A549 (cell line): ENCODE measurements around the gene ABLIM1. TPM values are rescaled to one million over a fixed set of nuclear protein-coding genes. Genes with fewer than 3 reads are reported as not detected.

Source experiments
- ATAC-seq, 2 experiments: fragments of 200-7000 bp in 1 of 2; fragments of >200 bp in 1 of 2; cut with Nextera tagmentation in 1 of 2; cut with Tn5 transposase in 1 of 2; 3 replicates each; pipeline versions ENCODE4 v1.8.0 to v1.9.1; 2018 to 2020; ENCODE audit warnings: mild to moderate bottlenecking in 1 of 2, moderate library complexity in 1 of 2
- CTCF ChIA-PET: fragments of 300-600 bp; sonication (Branson Sonifier 250); formaldehyde crosslinking; extraction: SDS; loops from one replicate; lab custom pipeline; 2021; ENCODE audit warnings: antibody characterized with exemption, inconsistent platforms; lab: Yijun Ruan, JAX
- POLR2A ChIA-PET: fragments of 350-600 bp; formaldehyde crosslinking; extraction: SDS; loops from one replicate; lab custom pipeline; 2021; ENCODE audit warnings: antibody characterized with exemption, inconsistent platforms; lab: Yijun Ruan, JAX
- DNase-seq, 2 experiments: peaks; one replicate each; pipeline versions ENCODE4 v3.0.0 to v3.0.0-alpha.2; 2011 to 2016; ENCODE audit warnings: low read depth in 1 of 2, low spot score in 1 of 2
- FAIRE-seq: peaks from 2 replicates; lab custom pipeline; 2011; peaks lifted over from hg19 to GRCh38; lab: Jason Lieb, UNC
- H3K27ac ChIP-seq, 2 experiments: fragments of >200 bp; sonication (Bioruptor Twin); formaldehyde crosslinking; 3 replicates each; pipeline ENCODE4 v1.5.1; 2016 to 2017
- H3K4me1 ChIP-seq: fragments of >200 bp; sonication (Bioruptor Twin); formaldehyde crosslinking; 3 replicates; pipeline ENCODE4 v1.6.1; 2016
- H3K4me2 ChIP-seq: fragments of >200 bp; sonication (Bioruptor Twin); formaldehyde crosslinking; 3 replicates; pipeline ENCODE4 v1.6.1; 2016
- H3K4me3 ChIP-seq: fragments of >200 bp; sonication (Bioruptor Twin); formaldehyde crosslinking; 3 replicates; pipeline ENCODE4 v1.5.1; 2016
- H3K9me3 ChIP-seq: fragments of >200 bp; sonication (Bioruptor Twin); formaldehyde crosslinking; 3 replicates; pipeline ENCODE4 v1.6.1; 2016
- BHLHE40 ChIP-seq: IDR thresholded peaks from 2 replicates; pipeline ENCODE4 v1.6.1; 2012; ENCODE audit warnings: low read depth, low read length, inconsistent platforms
- CBX2 ChIP-seq: fragments of 200-600 bp; sonication (generic); IDR thresholded peaks from 2 replicates; pipeline ENCODE4 v1.6.1; 2016; ENCODE audit warnings: low read depth, mild to moderate bottlenecking, borderline replicate concordance
- CEBPB ChIP-seq, 2 experiments: fragments of >200 bp in 1 of 2; sonication (Bioruptor Twin) in 1 of 2; formaldehyde crosslinking in 1 of 2; IDR thresholded peaks; 2 replicates each; pipeline ENCODE4 v1.6.1; 2012 to 2016
- FOSL2 ChIP-seq, 2 experiments: fragments of 450-650 bp in 1 of 2; fragments of >200 bp in 1 of 2; sonication (Bioruptor Twin) in 1 of 2; formaldehyde crosslinking; IDR thresholded peaks; 2 replicates each; pipeline versions ENCODE4 v1.5.0 to v1.6.1; 2016 to 2020; ENCODE audit warnings: mild to moderate bottlenecking in 1 of 2, moderate library complexity in 1 of 2
- JUN ChIP-seq, 2 experiments: fragments of >200 bp; sonication (Bioruptor Twin); formaldehyde crosslinking; IDR thresholded peaks; 2 replicates in 1 of 2; 3 replicates in 1 of 2; pipeline ENCODE4 v1.6.1; 2016 to 2017
- KDM1A ChIP-seq: fragments of 200-600 bp; sonication (generic); IDR thresholded peaks from 2 replicates; pipeline ENCODE4 v1.6.1; 2016; ENCODE audit warnings: low read depth, mild to moderate bottlenecking
- NFE2L2 ChIP-seq: fragments of 150-350 bp; conservative IDR thresholded peaks from 2 replicates; pipeline ENCODE4 v1.6.1; 2014; ENCODE audit warnings: low read length
- POLR2AphosphoS2 ChIP-seq: conservative IDR thresholded peaks from 2 replicates; pipeline ENCODE4 v1.6.1; 2012; ENCODE audit warnings: low read length, improper control_type of control experiment, inconsistent platforms
- RAD21 ChIP-seq, 2 experiments: fragments of >200 bp in 1 of 2; sonication (Bioruptor Twin) in 1 of 2; formaldehyde crosslinking in 1 of 2; IDR thresholded peaks in 1 of 2; conservative IDR thresholded peaks in 1 of 2; 2 replicates in 1 of 2; 3 replicates in 1 of 2; pipeline ENCODE4 v1.6.1; 2012 to 2018; ENCODE audit warnings: inconsistent platforms in 1 of 2
- RARB ChIP-seq: fragments of 250-450 bp; sonication (Bioruptor Pico); IDR thresholded peaks from 2 replicates; pipeline ENCODE4 v1.8.0; 2021; ENCODE audit warnings: mild to moderate bottlenecking, moderate library complexity
- RNF2 ChIP-seq: fragments of 200-600 bp; sonication (generic); IDR thresholded peaks from 2 replicates; pipeline ENCODE4 v1.6.1; 2016; ENCODE audit warnings: low read depth, mild to moderate bottlenecking, antibody characterized with exemption, moderate library complexity, borderline replicate concordance
- TFCP2L1 ChIP-seq: fragments of 250-450 bp; sonication (Bioruptor Pico); IDR thresholded peaks from 2 replicates; pipeline ENCODE4 v1.5.0; 2021; ENCODE audit warnings: mild to moderate bottlenecking
- TP53 ChIP-seq: fragments of 250-450 bp; sonication (Bioruptor Pico); IDR thresholded peaks from 2 replicates; pipeline ENCODE4 v1.5.0; 2021; ENCODE audit warnings: mild to moderate bottlenecking, moderate library complexity
- ZFP36 ChIP-seq: fragments of 450-650 bp; IDR thresholded peaks from 2 replicates; pipeline ENCODE4 v1.6.1; 2014; ENCODE audit warnings: borderline replicate concordance; ENCODE audit not compliant: partially characterized antibody
- WGBS: methylation state at CpG from one replicate; pipeline ENCODE4 v1.1.6; 2017; ENCODE audit errors: missing lambda C conversion rate; 5-methylcytosine and 5-hydroxymethylcytosine counted together
- polyA plus RNA-seq, 4 experiments: library from polyadenylated mRNA; depleted of rRNA in 3 of 4; stranded (reverse); fragments of >200 nt; fragmentation: RNase III in 1 of 4; extraction: RNeasy Plus Mini Kit Qiagen cat#74134 plus additional on column Dnase treatment in 1 of 4; gene quantifications; 2 replicates in 3 of 4; 3 replicates in 1 of 4; pipeline ENCODE4 v1.2.3, GENCODE V29; 2011 to 2017
- TF ChIP-seq, protein P1 (sequence below): fragments of 200-600 bp; sonication (generic); IDR thresholded peaks from 2 replicates; pipeline ENCODE4 v1.6.1; 2016; ENCODE audit warnings: antibody characterized with exemption, mild to moderate bottlenecking, moderate library complexity
- TF ChIP-seq, protein P2 (sequence below): IDR thresholded peaks from 2 replicates; pipeline ENCODE4 v1.6.1; 2012; ENCODE audit warnings: low read depth, borderline replicate concordance
- TF ChIP-seq, protein P3 (sequence below): fragments of 250-450 bp; sonication (Bioruptor Pico); IDR thresholded peaks from 2 replicates; pipeline ENCODE4 v1.5.0; 2020; ENCODE audit warnings: low read depth, mild to moderate bottlenecking, moderate library complexity
- TF ChIP-seq, protein P4 (sequence below): fragments of 150-350 bp; IDR thresholded peaks from 2 replicates; pipeline ENCODE4 v1.6.1; 2014; ENCODE audit warnings: low read depth, mild to moderate bottlenecking, low read length
- TF ChIP-seq, protein P5 (sequence below): fragments of 450-650 bp; IDR thresholded peaks from 2 replicates; pipeline ENCODE4 v1.6.1; 2014; ENCODE audit warnings: antibody characterized with exemption

The ABLIM1 gene
- polyA plus RNA-seq, 2 of the 4 experiments (the other 2 are of a cell fraction): 21.4 to 70.2 TPM

DNA sequence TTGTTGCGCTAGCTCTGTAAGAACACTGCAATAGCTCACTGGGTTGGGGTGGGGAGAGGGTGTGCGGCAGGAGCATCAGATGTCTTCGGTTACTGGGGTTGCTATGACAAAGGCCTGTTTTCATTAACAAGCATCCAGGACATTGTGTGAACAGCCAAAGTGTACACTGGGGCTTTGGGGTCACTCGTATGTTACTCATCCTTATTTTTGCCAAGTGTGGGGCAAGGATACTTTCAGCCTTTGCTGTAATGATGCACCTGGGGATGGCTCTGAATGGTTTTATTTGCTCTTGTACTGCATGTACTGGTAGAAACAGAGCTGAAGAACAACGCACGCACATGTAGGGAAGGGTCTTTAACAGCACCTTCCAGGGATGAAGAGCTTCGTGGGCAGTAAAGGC lies 180.8 kb downstream of the ABLIM1 start (continued):
- TF ChIP-seq, protein P1, sequence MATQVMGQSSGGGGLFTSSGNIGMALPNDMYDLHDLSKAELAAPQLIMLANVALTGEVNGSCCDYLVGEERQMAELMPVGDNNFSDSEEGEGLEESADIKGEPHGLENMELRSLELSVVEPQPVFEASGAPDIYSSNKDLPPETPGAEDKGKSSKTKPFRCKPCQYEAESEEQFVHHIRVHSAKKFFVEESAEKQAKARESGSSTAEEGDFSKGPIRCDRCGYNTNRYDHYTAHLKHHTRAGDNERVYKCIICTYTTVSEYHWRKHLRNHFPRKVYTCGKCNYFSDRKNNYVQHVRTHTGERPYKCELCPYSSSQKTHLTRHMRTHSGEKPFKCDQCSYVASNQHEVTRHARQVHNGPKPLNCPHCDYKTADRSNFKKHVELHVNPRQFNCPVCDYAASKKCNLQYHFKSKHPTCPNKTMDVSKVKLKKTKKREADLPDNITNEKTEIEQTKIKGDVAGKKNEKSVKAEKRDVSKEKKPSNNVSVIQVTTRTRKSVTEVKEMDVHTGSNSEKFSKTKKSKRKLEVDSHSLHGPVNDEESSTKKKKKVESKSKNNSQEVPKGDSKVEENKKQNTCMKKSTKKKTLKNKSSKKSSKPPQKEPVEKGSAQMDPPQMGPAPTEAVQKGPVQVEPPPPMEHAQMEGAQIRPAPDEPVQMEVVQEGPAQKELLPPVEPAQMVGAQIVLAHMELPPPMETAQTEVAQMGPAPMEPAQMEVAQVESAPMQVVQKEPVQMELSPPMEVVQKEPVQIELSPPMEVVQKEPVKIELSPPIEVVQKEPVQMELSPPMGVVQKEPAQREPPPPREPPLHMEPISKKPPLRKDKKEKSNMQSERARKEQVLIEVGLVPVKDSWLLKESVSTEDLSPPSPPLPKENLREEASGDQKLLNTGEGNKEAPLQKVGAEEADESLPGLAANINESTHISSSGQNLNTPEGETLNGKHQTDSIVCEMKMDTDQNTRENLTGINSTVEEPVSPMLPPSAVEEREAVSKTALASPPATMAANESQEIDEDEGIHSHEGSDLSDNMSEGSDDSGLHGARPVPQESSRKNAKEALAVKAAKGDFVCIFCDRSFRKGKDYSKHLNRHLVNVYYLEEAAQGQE: no peak
- TF ChIP-seq KDM1A (no peak), ZFP36 (no peak), FOSL2 (IDR thresholded peaks at IDR 0.05) (no peak), FOSL2 (CRISPR knock-in tag; IDR thresholded peaks at IDR 0.05) (no peak), CBX2 (no peak)
- TF ChIP-seq, protein P2, sequence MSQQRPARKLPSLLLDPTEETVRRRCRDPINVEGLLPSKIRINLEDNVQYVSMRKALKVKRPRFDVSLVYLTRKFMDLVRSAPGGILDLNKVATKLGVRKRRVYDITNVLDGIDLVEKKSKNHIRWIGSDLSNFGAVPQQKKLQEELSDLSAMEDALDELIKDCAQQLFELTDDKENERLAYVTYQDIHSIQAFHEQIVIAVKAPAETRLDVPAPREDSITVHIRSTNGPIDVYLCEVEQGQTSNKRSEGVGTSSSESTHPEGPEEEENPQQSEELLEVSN: no peak

DNA sequence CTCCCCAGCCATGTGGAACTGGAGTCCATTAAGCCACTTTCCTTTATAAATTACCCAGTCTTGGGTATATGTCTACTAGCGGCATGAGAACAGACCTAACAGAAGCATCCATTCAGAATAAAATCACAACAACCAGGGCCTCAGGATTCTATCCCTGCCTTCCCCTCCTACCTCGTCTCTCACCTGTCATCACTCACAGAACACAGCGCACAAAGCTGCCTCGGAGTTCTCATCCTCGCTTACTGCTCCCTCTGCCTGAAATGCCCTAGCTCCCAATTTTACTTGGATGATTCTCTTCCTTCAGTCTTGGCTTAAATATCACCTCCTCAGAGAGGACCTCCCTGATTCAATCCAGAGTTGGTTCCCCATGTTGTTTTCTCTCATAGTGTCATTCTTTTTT lies 183.1 kb downstream of the ABLIM1 start:
- Histone ChIP-seq H3K27ac (no peak overlapping the region), H3K4me2 (no peak overlapping the region), H3K4me3 (no peak overlapping the region), H3K9me3 (no peaks in the 10 kb centered on the region), H3K4me1 (no peaks in the 10 kb centered on the region)
- WGBS: 90% methylated on average over 5 of the region's 5 CpGs
- no peak for FAIRE-seq
- DNase-seq: no peak
- TF ChIP-seq KDM1A (no peak), TP53 (CRISPR knock-in tag) (no peak)
- ATAC-seq: no peak
- ChIA-PET POLR2A (no interaction called here), CTCF (interaction anchor here (0.7 to 1.6 kb wide), 6 partner anchors 13 to 311 kb away, joined by 3 to 5 read pairs (median 3); no protein-coding TSS in a partner anchor)

DNA sequence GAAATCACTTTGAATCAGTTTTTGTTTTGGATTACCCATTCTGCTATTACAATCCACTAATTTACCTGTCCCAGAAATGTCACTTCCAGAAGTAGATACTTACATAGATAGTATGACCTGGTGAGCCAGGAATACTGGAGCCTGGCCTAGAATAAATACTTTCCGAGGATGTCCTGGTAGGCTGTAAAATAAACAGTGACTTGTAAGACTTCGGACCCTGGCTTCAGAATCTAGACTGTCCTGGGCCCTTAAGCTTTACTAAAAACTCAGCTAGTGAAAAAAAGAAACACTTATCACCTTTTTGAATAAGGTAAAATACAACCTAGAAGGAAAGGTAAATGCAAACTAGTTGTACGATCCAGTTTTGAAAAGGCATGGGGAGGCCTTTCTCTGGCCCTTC lies 184.3 kb downstream of the ABLIM1 start:
- no peaks in the 10 kb centered on the region for H3K9me3 ChIP-seq
- H3K4me2 ChIP-seq: no peak overlapping the region
- ATAC-seq (no peak), DNase-seq (no peak), FAIRE-seq (no peak)
- H3K4me1 ChIP-seq: no peaks in the 10 kb centered on the region
- WGBS: 70% methylated on average over 3 of the region's 3 CpGs
- H3K27ac ChIP-seq: no peak overlapping the region
- no peak overlapping the region for H3K4me3 ChIP-seq
- CTCF ChIA-PET: interaction anchor here (0.6 to 6.2 kb wide), 6 partner anchors 9 to 239 kb away, joined by 3 to 122 read pairs (median 4); no protein-coding TSS in a partner anchor
- TF ChIP-seq RAD21 (conservative IDR thresholded peaks at IDR 0.05 in 1 of 2, IDR thresholded peaks at IDR 0.05 in 1 of 2): no peak
- no peak for TF ChIP-seq NFE2L2
- TF ChIP-seq, protein P3, sequence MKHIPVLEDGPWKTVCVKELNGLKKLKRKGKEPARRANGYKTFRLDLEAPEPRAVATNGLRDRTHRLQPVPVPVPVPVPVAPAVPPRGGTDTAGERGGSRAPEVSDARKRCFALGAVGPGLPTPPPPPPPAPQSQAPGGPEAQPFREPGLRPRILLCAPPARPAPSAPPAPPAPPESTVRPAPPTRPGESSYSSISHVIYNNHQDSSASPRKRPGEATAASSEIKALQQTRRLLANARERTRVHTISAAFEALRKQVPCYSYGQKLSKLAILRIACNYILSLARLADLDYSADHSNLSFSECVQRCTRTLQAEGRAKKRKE (CRISPR knock-in tag): no peak
- TF ChIP-seq, protein P4, sequence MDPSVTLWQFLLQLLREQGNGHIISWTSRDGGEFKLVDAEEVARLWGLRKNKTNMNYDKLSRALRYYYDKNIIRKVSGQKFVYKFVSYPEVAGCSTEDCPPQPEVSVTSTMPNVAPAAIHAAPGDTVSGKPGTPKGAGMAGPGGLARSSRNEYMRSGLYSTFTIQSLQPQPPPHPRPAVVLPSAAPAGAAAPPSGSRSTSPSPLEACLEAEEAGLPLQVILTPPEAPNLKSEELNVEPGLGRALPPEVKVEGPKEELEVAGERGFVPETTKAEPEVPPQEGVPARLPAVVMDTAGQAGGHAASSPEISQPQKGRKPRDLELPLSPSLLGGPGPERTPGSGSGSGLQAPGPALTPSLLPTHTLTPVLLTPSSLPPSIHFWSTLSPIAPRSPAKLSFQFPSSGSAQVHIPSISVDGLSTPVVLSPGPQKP: no peak
- TF ChIP-seq, protein P5, sequence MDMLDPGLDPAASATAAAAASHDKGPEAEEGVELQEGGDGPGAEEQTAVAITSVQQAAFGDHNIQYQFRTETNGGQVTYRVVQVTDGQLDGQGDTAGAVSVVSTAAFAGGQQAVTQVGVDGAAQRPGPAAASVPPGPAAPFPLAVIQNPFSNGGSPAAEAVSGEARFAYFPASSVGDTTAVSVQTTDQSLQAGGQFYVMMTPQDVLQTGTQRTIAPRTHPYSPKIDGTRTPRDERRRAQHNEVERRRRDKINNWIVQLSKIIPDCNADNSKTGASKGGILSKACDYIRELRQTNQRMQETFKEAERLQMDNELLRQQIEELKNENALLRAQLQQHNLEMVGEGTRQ: no peak
- TF ChIP-seq ZFP36: no peak
- no peak for TF ChIP-seq RARB (CRISPR knock-in tag)
- TF ChIP-seq RNF2: no peak
- no peak for TF ChIP-seq JUN (IDR thresholded peaks at IDR 0.05)
- TF ChIP-seq BHLHE40: no peak
- TF ChIP-seq CEBPB (IDR thresholded peaks at IDR 0.05): no peak
- no peak for TF ChIP-seq TP53 (CRISPR knock-in tag)
- TF ChIP-seq KDM1A: no peak
- no peak for TF ChIP-seq POLR2AphosphoS2
- TF ChIP-seq, protein P1: no peak
- TF ChIP-seq CBX2: no peak
- TF ChIP-seq TFCP2L1 (CRISPR knock-in tag): no peak
- TF ChIP-seq, all 56 proteins: peak for 0
- POLR2A ChIA-PET: no interaction called here
